LNCAP (cell line): ENCODE results near the gene ARHGAP19.
A peak's percentile ranks its signal among the peaks of the same experiment; 100 is the strongest.

Experiments used
- CTCF ChIP-seq: fragments of 450-650 bp; IDR thresholded peaks from 2 replicates; pipeline ENCODE4 v1.5.1; 2017; ENCODE audit warnings: mild to moderate bottlenecking

Gene ARHGAP19

GRCh38 chr10:97210543-97210960 lies 81.9 kb downstream of the ARHGAP19 start:
- peak; percentile 91 for TF ChIP-seq CTCF

DNA sequence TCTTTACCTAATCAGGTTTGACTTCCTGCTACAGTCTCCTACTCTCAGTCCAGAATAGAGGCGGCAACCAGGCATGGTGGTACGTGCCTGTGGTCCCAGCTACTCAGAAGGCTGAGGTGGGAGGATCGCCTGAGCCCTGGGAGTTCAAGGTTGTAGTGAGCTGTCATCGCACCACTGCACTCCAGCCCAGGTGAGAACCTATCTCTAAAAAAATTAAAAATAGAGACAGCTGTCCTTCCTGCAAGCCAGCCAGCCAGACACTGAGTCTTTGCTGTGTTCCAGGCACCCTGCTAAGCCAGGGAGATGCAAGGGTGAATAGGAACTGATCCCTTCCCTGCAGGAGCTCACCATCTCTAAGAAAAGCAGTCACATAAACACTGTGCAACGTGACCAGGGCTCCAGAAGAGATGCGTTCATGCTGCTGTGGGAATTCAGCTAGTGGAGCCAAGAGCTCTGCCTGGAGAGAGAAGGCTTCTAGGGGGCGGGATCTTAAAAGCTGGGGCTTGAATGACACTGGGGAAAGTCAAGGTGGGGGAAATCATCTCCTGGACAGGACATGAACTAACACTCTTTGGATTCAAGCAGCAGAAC lies 84.6 kb downstream of the ARHGAP19 start:
- no peak for TF ChIP-seq CTCF

DNA sequence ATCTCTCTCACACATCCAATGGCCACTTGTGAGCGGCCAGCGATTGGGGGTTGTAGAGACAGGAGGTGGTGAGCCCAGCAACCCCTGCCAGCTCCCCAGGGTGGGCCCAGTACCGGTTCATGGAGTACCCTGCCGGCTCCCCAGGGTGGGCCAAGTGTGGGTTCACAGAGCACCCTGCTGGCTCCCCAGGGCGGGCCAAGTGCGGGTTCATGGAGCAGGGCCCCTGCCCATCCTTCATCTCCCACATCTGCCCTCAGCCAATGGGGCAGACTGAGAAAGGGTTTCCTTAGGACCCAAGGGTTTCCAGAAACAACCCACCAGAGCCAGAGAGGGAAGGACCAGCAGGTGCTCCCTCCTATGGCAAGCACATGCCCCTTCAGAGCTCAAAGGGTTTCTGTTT lies 85.3 kb downstream of the ARHGAP19 start:
- no peak for TF ChIP-seq CTCF

- no peak for TF ChIP-seq CTCF
Measured at GRCh38 chr10:97204826-97205679, 87.4 kb downstream of the ARHGAP19 start.

- TF ChIP-seq CTCF, result no peak
Measured at GRCh38 chr10:97203220-97203619, 89.2 kb downstream of the ARHGAP19 start.

DNA sequence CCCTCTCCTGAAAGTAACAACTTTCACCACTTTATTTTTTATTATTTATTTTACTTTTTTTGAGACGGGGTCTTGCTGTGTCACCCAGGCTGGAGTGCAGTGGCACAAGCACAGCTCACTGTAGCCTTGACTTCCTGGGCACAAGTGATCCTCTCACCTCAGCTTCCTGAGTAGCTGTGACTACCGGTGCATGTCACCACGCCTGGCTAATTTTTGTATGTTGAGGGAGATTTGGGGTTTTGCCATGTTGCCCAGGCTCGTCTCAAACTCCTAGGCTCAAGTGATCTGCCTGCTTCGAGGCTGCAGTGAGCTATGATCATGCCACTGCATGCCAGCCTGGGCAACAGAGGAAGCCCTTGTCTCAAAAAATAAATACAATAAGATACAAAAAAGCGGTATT lies 91.8 kb downstream of the ARHGAP19 start:
- TF ChIP-seq CTCF, result no peak

DNA sequence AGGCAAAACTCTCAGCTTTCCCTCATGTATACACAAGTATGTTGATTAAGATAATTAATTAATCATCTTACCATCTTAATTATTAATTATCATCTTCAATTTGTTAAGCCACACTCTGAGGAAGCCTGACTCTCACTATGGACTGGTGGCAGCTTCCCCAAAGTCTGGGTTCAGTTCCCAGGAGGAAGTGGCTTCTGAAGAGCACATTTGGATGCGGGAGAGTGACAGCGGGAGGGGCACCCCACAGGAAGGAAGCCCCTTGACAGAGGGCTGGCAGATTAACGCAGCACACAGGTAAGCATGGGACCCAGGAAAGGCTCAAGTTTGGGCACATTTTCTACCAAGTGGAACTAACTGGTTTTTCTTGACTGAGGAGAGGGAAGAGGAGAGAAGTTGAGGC lies 93.3 kb downstream of the ARHGAP19 start:
- no peak for TF ChIP-seq CTCF
